Measurements from ENCODE around the gene CBLL1. TPM values are rescaled to one million over a fixed set of nuclear protein-coding genes. Genes with fewer than 3 reads are reported as not detected.
A peak's percentile ranks its signal among the peaks of the same experiment; 100 is the strongest.

Gene CBLL1
- total and polyA plus RNA-seq, 5 donors from 2014 or later: 66.9 to 150 (median 141) TPM

- no peaks in the 10 kb centered on the region for H3K9me3 Mint-ChIP-seq
- no peaks in the 10 kb centered on the region for H3K9me3 ChIP-seq (ENCODE audit: control insufficient read depth in 2 of 2, low read length in 2 of 2)
- H3K27me3 ChIP-seq (ENCODE audit: control insufficient read depth, insufficient read depth, low read length): no peaks in the 10 kb centered on the region
- H3K27ac ChIP-seq (ENCODE audit: insufficient read depth, low read length, poor library complexity, severe bottlenecking): no peak overlapping the region
- peaks cover 35% of the 10 kb centered on the region for H3K4me1 ChIP-seq (ENCODE audit: control insufficient read depth, insufficient read depth, low read length, poor library complexity, severe bottlenecking)
- peaks cover 31 to 62% (median 51%) of the 10 kb centered on the region in 4 donors for H3K4me1 Mint-ChIP-seq
- DNase-seq: no peak
- peak overlapping the region in 2 of 3 donors; percentile 66 to 74 for H3K27ac Mint-ChIP-seq
- peak overlapping the region in 2 of 4 donors; percentile 9 to 66 for H3K4me3 Mint-ChIP-seq
- peaks cover 41% of the 10 kb centered on the region for H3K36me3 Mint-ChIP-seq
- ATAC-seq (ENCODE audit: low read depth in 2 of 2): no peak
- H3K27me3 Mint-ChIP-seq: no peaks in the 10 kb centered on the region
- no peak overlapping the region for H3K4me3 ChIP-seq (ENCODE audit: low read depth, low read length)
- H3K36me3 ChIP-seq (ENCODE audit: control insufficient read depth, insufficient read depth, low read length): peaks cover 70% of the 10 kb centered on the region
Measured at GRCh38 chr7:107751113-107751512, 7.2 kb downstream of the CBLL1 start.

- Mint-ChIP-seq H3K9me3 (no peaks in the 10 kb centered on the region), H3K4me3 (no peak overlapping the region), H3K27ac (peak overlapping the region in 2 of 3 donors; percentile 54 to 62), H3K27me3 (no peaks in the 10 kb centered on the region), H3K36me3 (peaks cover 62% of the 10 kb centered on the region), H3K4me1 (peaks cover 25 to 45% (median 39%) of the 10 kb centered on the region in 4 donors)
- no peak for ATAC-seq (ENCODE audit: low read depth in 2 of 2)
- peaks cover 97% of the 10 kb centered on the region for H3K36me3 ChIP-seq (ENCODE audit: control insufficient read depth, insufficient read depth, low read length)
- no peaks in the 10 kb centered on the region for H3K27me3 ChIP-seq (ENCODE audit: control insufficient read depth, insufficient read depth, low read length)
- no peak overlapping the region for H3K4me3 ChIP-seq (ENCODE audit: low read depth, low read length)
- peaks cover 6% of the 10 kb centered on the region for H3K4me1 ChIP-seq (ENCODE audit: control insufficient read depth, insufficient read depth, low read length, poor library complexity, severe bottlenecking)
- H3K9me3 ChIP-seq (ENCODE audit: control insufficient read depth in 2 of 2, low read length in 2 of 2): no peaks in the 10 kb centered on the region
- DNase-seq: no peak
- H3K27ac ChIP-seq (ENCODE audit: insufficient read depth, low read length, poor library complexity, severe bottlenecking): peak overlapping the region; percentile 21
Measured at GRCh38 chr7:107754642-107755041, 10.7 kb downstream of the CBLL1 start.

GRCh38 chr7:107758667-107759066 is 14.7 kb downstream of the CBLL1 start:
- no peak overlapping the region for H3K27ac ChIP-seq (ENCODE audit: insufficient read depth, low read length, poor library complexity, severe bottlenecking)
- DNase-seq (no peak), ATAC-seq (ENCODE audit: low read depth in 2 of 2) (no peak)
- H3K4me3 ChIP-seq (ENCODE audit: low read depth, low read length): no peak overlapping the region
- H3K9me3 ChIP-seq (ENCODE audit: control insufficient read depth in 2 of 2, low read length in 2 of 2): no peaks in the 10 kb centered on the region
- peak overlapping the region in 1 of 3 donors; percentile 12 for H3K27ac Mint-ChIP-seq
- no peak overlapping the region for H3K4me3 Mint-ChIP-seq
- no peaks in the 10 kb centered on the region for H3K9me3 Mint-ChIP-seq
- H3K4me1 ChIP-seq (ENCODE audit: control insufficient read depth, insufficient read depth, low read length, poor library complexity, severe bottlenecking): no peaks in the 10 kb centered on the region
- H3K27me3 Mint-ChIP-seq: no peaks in the 10 kb centered on the region
- no peaks in the 10 kb centered on the region for H3K27me3 ChIP-seq (ENCODE audit: control insufficient read depth, insufficient read depth, low read length)
- peaks cover 77% of the 10 kb centered on the region for H3K36me3 ChIP-seq (ENCODE audit: control insufficient read depth, insufficient read depth, low read length)
- peaks cover 15 to 30% (median 20%) of the 10 kb centered on the region in 4 donors for H3K4me1 Mint-ChIP-seq
- H3K36me3 Mint-ChIP-seq: peaks cover 43% of the 10 kb centered on the region

- Histone ChIP-seq H3K27ac (ENCODE audit: insufficient read depth, low read length, poor library complexity, severe bottlenecking) (no peak overlapping the region), H3K27me3 (ENCODE audit: control insufficient read depth, insufficient read depth, low read length) (no peaks in the 10 kb centered on the region), H3K9me3 (ENCODE audit: control insufficient read depth in 2 of 2, low read length in 2 of 2) (no peaks in the 10 kb centered on the region), H3K4me1 (ENCODE audit: control insufficient read depth, insufficient read depth, low read length, poor library complexity, severe bottlenecking) (peaks cover 4% of the 10 kb centered on the region), H3K36me3 (ENCODE audit: control insufficient read depth, insufficient read depth, low read length) (no peaks in the 10 kb centered on the region), H3K4me3 (ENCODE audit: low read depth, low read length) (no peak overlapping the region)
- Mint-ChIP-seq H3K9me3 (peaks cover 0 to 2% (median 0%) of the 10 kb centered on the region in 7 donors), H3K4me3 (no peak overlapping the region), H3K27me3 (no peaks in the 10 kb centered on the region), H3K27ac (no peak overlapping the region), H3K36me3 (no peaks in the 10 kb centered on the region), H3K4me1 (peaks cover 26 to 39% (median 29%) of the 10 kb centered on the region in 4 donors)
- no peak for DNase-seq
- no peak for ATAC-seq (ENCODE audit: low read depth in 2 of 2)
Measured at GRCh38 chr7:107767391-107767790, 23.4 kb downstream of the CBLL1 start.

- Mint-ChIP-seq H3K27ac (no peak overlapping the region), H3K36me3 (no peaks in the 10 kb centered on the region), H3K4me1 (peaks cover 28 to 38% (median 32%) of the 10 kb centered on the region in 4 donors), H3K4me3 (no peak overlapping the region), H3K9me3 (peaks cover 0 to 3% (median 0%) of the 10 kb centered on the region in 7 donors), H3K27me3 (no peaks in the 10 kb centered on the region)
- ATAC-seq (ENCODE audit: low read depth in 2 of 2) (no peak), DNase-seq (no peak)
- Histone ChIP-seq H3K36me3 (ENCODE audit: control insufficient read depth, insufficient read depth, low read length) (no peaks in the 10 kb centered on the region), H3K4me3 (ENCODE audit: low read depth, low read length) (no peak overlapping the region), H3K9me3 (ENCODE audit: control insufficient read depth in 2 of 2, low read length in 2 of 2) (no peaks in the 10 kb centered on the region), H3K27ac (ENCODE audit: insufficient read depth, low read length, poor library complexity, severe bottlenecking) (no peak overlapping the region), H3K27me3 (ENCODE audit: control insufficient read depth, insufficient read depth, low read length) (no peaks in the 10 kb centered on the region), H3K4me1 (ENCODE audit: control insufficient read depth, insufficient read depth, low read length, poor library complexity, severe bottlenecking) (peaks cover 4% of the 10 kb centered on the region)
Measured at GRCh38 chr7:107768263-107768662, 24.3 kb downstream of the CBLL1 start.

- DNase-seq (no peak), ATAC-seq (ENCODE audit: low read depth in 2 of 2) (no peak)
- H3K27me3 Mint-ChIP-seq: no peaks in the 10 kb centered on the region
- H3K9me3 Mint-ChIP-seq: peaks cover 0 to 1% (median 0%) of the 10 kb centered on the region in 7 donors
- Histone ChIP-seq H3K9me3 (ENCODE audit: control insufficient read depth in 2 of 2, low read length in 2 of 2) (no peaks in the 10 kb centered on the region), H3K4me1 (ENCODE audit: control insufficient read depth, insufficient read depth, low read length, poor library complexity, severe bottlenecking) (no peaks in the 10 kb centered on the region), H3K27me3 (ENCODE audit: control insufficient read depth, insufficient read depth, low read length) (no peaks in the 10 kb centered on the region), H3K4me3 (ENCODE audit: low read depth, low read length) (no peak overlapping the region), H3K36me3 (ENCODE audit: control insufficient read depth, insufficient read depth, low read length) (no peaks in the 10 kb centered on the region), H3K27ac (ENCODE audit: insufficient read depth, low read length, poor library complexity, severe bottlenecking) (no peak overlapping the region)
- no peaks in the 10 kb centered on the region for H3K36me3 Mint-ChIP-seq
- H3K4me3 Mint-ChIP-seq: no peak overlapping the region
- peaks cover 5 to 10% (median 7%) of the 10 kb centered on the region in 4 donors for H3K4me1 Mint-ChIP-seq
- no peak overlapping the region for H3K27ac Mint-ChIP-seq
Measured at GRCh38 chr7:107773027-107773426, 29.1 kb downstream of the CBLL1 start.

- no peak overlapping the region for H3K4me3 Mint-ChIP-seq
- no peak overlapping the region for H3K27ac ChIP-seq (ENCODE audit: insufficient read depth, low read length, poor library complexity, severe bottlenecking)
- DNase-seq: no peak
- H3K9me3 Mint-ChIP-seq: peaks cover 0 to 2% (median 0%) of the 10 kb centered on the region in 7 donors
- H3K4me3 ChIP-seq (ENCODE audit: low read depth, low read length): no peak overlapping the region
- no peaks in the 10 kb centered on the region for H3K9me3 ChIP-seq (ENCODE audit: control insufficient read depth in 2 of 2, low read length in 2 of 2)
- peaks cover 9% of the 10 kb centered on the region for H3K27me3 Mint-ChIP-seq
- no peak for ATAC-seq (ENCODE audit: low read depth in 2 of 2)
- no peaks in the 10 kb centered on the region for H3K36me3 Mint-ChIP-seq
- H3K4me1 ChIP-seq (ENCODE audit: control insufficient read depth, insufficient read depth, low read length, poor library complexity, severe bottlenecking): no peaks in the 10 kb centered on the region
- no peak overlapping the region for H3K27ac Mint-ChIP-seq
- H3K4me1 Mint-ChIP-seq: peaks cover 0 to 5% (median 0%) of the 10 kb centered on the region in 4 donors
- H3K36me3 ChIP-seq (ENCODE audit: control insufficient read depth, insufficient read depth, low read length): no peaks in the 10 kb centered on the region
- H3K27me3 ChIP-seq (ENCODE audit: control insufficient read depth, insufficient read depth, low read length): no peaks in the 10 kb centered on the region
Measured at GRCh38 chr7:107777702-107778101, 33.8 kb downstream of the CBLL1 start.

- Mint-ChIP-seq H3K9me3 (peaks cover 0 to 2% (median 0%) of the 10 kb centered on the region in 7 donors), H3K4me1 (peaks cover 0 to 5% (median 0%) of the 10 kb centered on the region in 4 donors), H3K36me3 (no peaks in the 10 kb centered on the region), H3K27ac (no peak overlapping the region), H3K27me3 (peaks cover 9% of the 10 kb centered on the region), H3K4me3 (no peak overlapping the region)
- Histone ChIP-seq H3K4me3 (ENCODE audit: low read depth, low read length) (no peak overlapping the region), H3K4me1 (ENCODE audit: control insufficient read depth, insufficient read depth, low read length, poor library complexity, severe bottlenecking) (no peaks in the 10 kb centered on the region), H3K27ac (ENCODE audit: insufficient read depth, low read length, poor library complexity, severe bottlenecking) (no peak overlapping the region), H3K36me3 (ENCODE audit: control insufficient read depth, insufficient read depth, low read length) (no peaks in the 10 kb centered on the region), H3K9me3 (ENCODE audit: control insufficient read depth in 2 of 2, low read length in 2 of 2) (no peaks in the 10 kb centered on the region), H3K27me3 (ENCODE audit: control insufficient read depth, insufficient read depth, low read length) (no peaks in the 10 kb centered on the region)
- ATAC-seq (ENCODE audit: low read depth in 2 of 2): no peak
- no peak for DNase-seq
Measured at GRCh38 chr7:107778283-107778682, 34.3 kb downstream of the CBLL1 start.
